Neural progenitor cell (in vitro differentiated cells): ENCODE data around the gene TRIM10. TPM values are rescaled to one million over a fixed set of nuclear protein-coding genes. Genes with fewer than 3 reads are reported as not detected.

Experiments
- DNase-seq: peaks from one replicate; pipeline ENCODE4 v3.0.0-alpha.2; 2016; ENCODE audit warnings: low spot score
- H2AFZ ChIP-seq: fragments of 200-600 bp; sonication (generic); replicated peaks from 2 replicates; pipeline ENCODE4 v1.6.1; 2016; ENCODE audit warnings: antibody characterized with exemption
- H3F3A ChIP-seq: fragments of 200-600 bp; sonication (generic); 2 replicates; pipeline ENCODE4 v1.6.1; 2016; ENCODE audit warnings: antibody characterized with exemption, low read depth
- H3K27ac ChIP-seq: fragments of 200-600 bp; sonication (generic); 2 replicates; pipeline ENCODE4 v1.5.1; 2016; ENCODE audit warnings: mild to moderate bottlenecking
- H3K27me3 ChIP-seq: fragments of 200-600 bp; sonication (generic); 2 replicates; pipeline ENCODE4 v1.6.1; 2016; ENCODE audit warnings: mild to moderate bottlenecking, moderate library complexity
- H3K36me3 ChIP-seq: fragments of 200-600 bp; sonication (generic); 2 replicates; pipeline ENCODE4 v1.5.1; 2016
- H3K4me1 ChIP-seq: fragments of 200-600 bp; sonication (generic); 2 replicates; pipeline ENCODE4 v1.6.1; 2016; ENCODE audit warnings: mixed run types
- H3K4me2 ChIP-seq: fragments of 200-600 bp; sonication (generic); 2 replicates; pipeline ENCODE4 v1.6.1; 2016
- H3K4me3 ChIP-seq: fragments of 200-600 bp; sonication (generic); 2 replicates; pipeline ENCODE4 v1.5.1; 2016
- H3K79me2 ChIP-seq: fragments of 200-600 bp; sonication (generic); 2 replicates; pipeline ENCODE4 v1.6.1; 2016; ENCODE audit warnings: low read depth
- H3K9ac ChIP-seq: fragments of 200-600 bp; sonication (generic); 2 replicates; pipeline ENCODE4 v1.6.1; 2016
- H3K9me3 ChIP-seq: fragments of 200-600 bp; sonication (generic); 2 replicates; pipeline ENCODE4 v1.5.1; 2016; ENCODE audit warnings: low read depth
- H4K20me1 ChIP-seq: fragments of 200-600 bp; sonication (generic); 2 replicates; pipeline ENCODE4 v1.6.1; 2016; ENCODE audit warnings: low read depth
- H3K27ac Mint-ChIP-seq: 3 replicates; pipeline ENCODE4 v1.8.0; 2021; ENCODE audit warnings: mixed read lengths
- H3K27me3 Mint-ChIP-seq: 2 replicates; pipeline ENCODE4 v1.8.0; 2022; ENCODE audit warnings: low read depth, mild to moderate bottlenecking, inconsistent platforms, moderate library complexity, mixed read lengths; ENCODE audit not compliant: insufficient read depth
- H3K36me3 Mint-ChIP-seq: 3 replicates; pipeline ENCODE4 v1.8.0; 2021; ENCODE audit warnings: mixed read lengths
- H3K4me1 Mint-ChIP-seq: 3 replicates; pipeline ENCODE4 v1.8.0; 2021; ENCODE audit warnings: mixed read lengths
- H3K4me3 Mint-ChIP-seq: 3 replicates; pipeline ENCODE4 v1.8.0; 2021; ENCODE audit warnings: mild to moderate bottlenecking, moderate library complexity, mixed read lengths
- H3K9me3 Mint-ChIP-seq: 3 replicates; pipeline ENCODE4 v1.8.0; 2020; ENCODE audit warnings: mixed read lengths
- EZH2 ChIP-seq: fragments of 200-600 bp; sonication (generic); IDR thresholded peaks from 2 replicates; pipeline ENCODE4 v1.6.1; 2017; ENCODE audit warnings: antibody characterized with exemption, mild to moderate bottlenecking, moderate library complexity
- EZH2phosphoT487 ChIP-seq: fragments of 200-600 bp; sonication (generic); IDR thresholded peaks from 2 replicates; pipeline ENCODE4 v1.6.1; 2017; ENCODE audit warnings: antibody characterized with exemption
- total RNA-seq: library from RNA; depleted of rRNA; stranded (reverse); fragments of >200 nt; gene quantifications from 2 replicates; pipeline ENCODE4 v1.2.3, GENCODE V29; 2015; ENCODE audit warnings: low replicate concordance
- TF ChIP-seq, protein P1 (sequence below): fragments of 200-600 bp; sonication (generic); IDR thresholded peaks from 2 replicates; pipeline ENCODE4 v1.5.1; 2017; ENCODE audit warnings: antibody characterized with exemption, mild to moderate bottlenecking

TRIM10 gene
- total RNA-seq, 1 donor from 2014 or later: not detected

DNA sequence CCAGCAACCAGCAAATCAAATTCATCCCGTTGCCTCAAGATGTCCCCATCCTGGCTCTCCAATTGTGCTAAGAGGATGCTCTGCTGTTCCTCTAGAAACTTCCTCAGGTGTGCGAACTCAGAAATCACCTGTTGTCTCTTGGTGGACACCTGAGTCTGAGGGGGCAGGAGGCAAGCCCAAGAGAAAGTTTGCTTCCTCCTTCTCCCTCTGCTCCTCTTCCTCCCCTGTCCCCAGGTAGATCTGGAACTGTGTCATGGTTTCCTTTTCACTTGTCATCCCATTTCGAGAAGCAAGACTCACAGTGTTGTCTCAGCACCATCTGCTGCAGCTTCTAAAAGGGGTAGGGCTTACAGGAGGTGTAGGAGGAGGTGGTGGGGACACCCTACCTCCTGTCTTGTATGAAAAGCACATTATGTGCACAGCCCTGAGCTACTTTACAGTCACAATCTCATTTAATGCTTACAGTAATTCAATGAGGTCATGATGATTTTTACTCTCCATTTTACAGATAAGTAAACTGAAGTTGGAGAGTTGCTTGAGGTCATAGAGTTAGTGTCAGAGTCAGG lies 2.5 kb downstream of the TRIM10 start:
- H3K27me3 Mint-ChIP-seq: peaks cover 6% of the 10 kb centered on the region

DNA sequence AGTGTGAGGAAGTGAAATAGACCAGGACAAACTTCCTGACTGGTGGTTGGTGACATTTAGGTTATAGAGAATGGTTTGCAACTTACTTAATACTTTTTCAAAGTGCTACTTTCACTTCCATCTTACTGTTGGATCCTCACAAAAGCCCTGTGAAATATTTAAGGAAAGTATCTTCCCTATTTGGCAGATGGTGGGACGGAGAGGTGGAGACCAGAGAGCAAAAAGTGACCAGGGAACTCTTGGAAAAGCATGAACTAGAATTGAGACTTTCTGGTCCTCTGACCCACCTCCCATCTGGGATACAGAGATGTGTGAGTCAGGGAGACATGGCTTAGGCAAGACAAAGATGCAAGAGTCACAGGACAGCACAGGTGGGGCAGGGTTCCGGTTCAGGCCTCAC lies 3.0 kb downstream of the TRIM10 start:
- no peak for DNase-seq
- H3K27me3 Mint-ChIP-seq: peaks cover 6% of the 10 kb centered on the region
- H3F3A ChIP-seq: no peaks in the 10 kb centered on the region
- peaks cover 31% of the 10 kb centered on the region for H3K27me3 ChIP-seq
- H3K4me2 ChIP-seq: no peak overlapping the region
- no peak for TF ChIP-seq EZH2phosphoT487
- TF ChIP-seq EZH2: no peak
- H3K27ac ChIP-seq: no peak overlapping the region
- no peaks in the 10 kb centered on the region for H4K20me1 ChIP-seq
- H3K79me2 ChIP-seq: no peaks in the 10 kb centered on the region
- no peak overlapping the region for H3K9ac ChIP-seq
- no peaks in the 10 kb centered on the region for H3K4me1 ChIP-seq
- no peaks in the 10 kb centered on the region for H3K36me3 Mint-ChIP-seq
- H3K4me3 Mint-ChIP-seq: no peak overlapping the region
- H3K9me3 Mint-ChIP-seq: no peaks in the 10 kb centered on the region
- H3K27ac Mint-ChIP-seq: no peak overlapping the region
- H3K4me1 Mint-ChIP-seq: no peaks in the 10 kb centered on the region
- no peaks in the 10 kb centered on the region for H3K9me3 ChIP-seq
- no peaks in the 10 kb centered on the region for H3K36me3 ChIP-seq
- H2AFZ ChIP-seq: no peak overlapping the region
- H3K4me3 ChIP-seq: no peak overlapping the region

More for the DNA sequence above, 2.5 kb downstream of the TRIM10 start:
- H3K4me1 Mint-ChIP-seq: no peaks in the 10 kb centered on the region
- no peaks in the 10 kb centered on the region for H3K36me3 Mint-ChIP-seq
- no peaks in the 10 kb centered on the region for H3K9me3 ChIP-seq
- TF ChIP-seq, protein P1, sequence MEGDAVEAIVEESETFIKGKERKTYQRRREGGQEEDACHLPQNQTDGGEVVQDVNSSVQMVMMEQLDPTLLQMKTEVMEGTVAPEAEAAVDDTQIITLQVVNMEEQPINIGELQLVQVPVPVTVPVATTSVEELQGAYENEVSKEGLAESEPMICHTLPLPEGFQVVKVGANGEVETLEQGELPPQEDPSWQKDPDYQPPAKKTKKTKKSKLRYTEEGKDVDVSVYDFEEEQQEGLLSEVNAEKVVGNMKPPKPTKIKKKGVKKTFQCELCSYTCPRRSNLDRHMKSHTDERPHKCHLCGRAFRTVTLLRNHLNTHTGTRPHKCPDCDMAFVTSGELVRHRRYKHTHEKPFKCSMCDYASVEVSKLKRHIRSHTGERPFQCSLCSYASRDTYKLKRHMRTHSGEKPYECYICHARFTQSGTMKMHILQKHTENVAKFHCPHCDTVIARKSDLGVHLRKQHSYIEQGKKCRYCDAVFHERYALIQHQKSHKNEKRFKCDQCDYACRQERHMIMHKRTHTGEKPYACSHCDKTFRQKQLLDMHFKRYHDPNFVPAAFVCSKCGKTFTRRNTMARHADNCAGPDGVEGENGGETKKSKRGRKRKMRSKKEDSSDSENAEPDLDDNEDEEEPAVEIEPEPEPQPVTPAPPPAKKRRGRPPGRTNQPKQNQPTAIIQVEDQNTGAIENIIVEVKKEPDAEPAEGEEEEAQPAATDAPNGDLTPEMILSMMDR: no peak
- no peak for TF ChIP-seq EZH2phosphoT487
- no peak for TF ChIP-seq EZH2
- H3K27ac Mint-ChIP-seq: no peak overlapping the region
- no peaks in the 10 kb centered on the region for H3K79me2 ChIP-seq
- no peak overlapping the region for H3K4me3 Mint-ChIP-seq
- H3F3A ChIP-seq: no peaks in the 10 kb centered on the region
- no peak overlapping the region for H3K4me2 ChIP-seq
- no peaks in the 10 kb centered on the region for H3K4me1 ChIP-seq
- DNase-seq: no peak
- H3K27me3 ChIP-seq: peaks cover 31% of the 10 kb centered on the region
- H3K9me3 Mint-ChIP-seq: no peaks in the 10 kb centered on the region
- H3K27ac ChIP-seq: no peak overlapping the region
- no peaks in the 10 kb centered on the region for H4K20me1 ChIP-seq
- H3K9ac ChIP-seq: no peak overlapping the region
- H2AFZ ChIP-seq: no peak overlapping the region
- no peak overlapping the region for H3K4me3 ChIP-seq
- H3K36me3 ChIP-seq: no peaks in the 10 kb centered on the region

DNA sequence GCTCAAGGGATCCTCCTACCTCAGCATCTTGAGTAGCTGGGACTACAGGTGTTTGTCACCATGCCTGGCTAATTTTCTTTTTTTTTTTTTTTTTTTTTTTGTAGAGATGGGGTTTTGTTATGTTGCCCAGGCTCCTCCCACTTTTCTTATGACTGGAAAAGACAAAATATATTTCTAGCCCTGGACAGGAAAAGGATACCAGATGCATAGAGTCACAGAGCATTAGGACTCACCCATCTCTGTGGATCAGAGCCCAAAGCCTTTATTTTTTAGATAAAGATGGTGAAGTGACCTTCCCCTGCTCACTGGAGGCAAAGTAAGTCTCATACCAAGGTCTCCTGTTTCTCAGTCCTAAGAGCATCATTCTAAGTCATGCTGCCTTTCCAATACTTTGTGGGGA lies 3.4 kb downstream of the TRIM10 start:
- Histone ChIP-seq H3K4me2 (no peak overlapping the region), H3K79me2 (no peaks in the 10 kb centered on the region), H3K9ac (no peak overlapping the region), H3K9me3 (no peaks in the 10 kb centered on the region), H4K20me1 (no peaks in the 10 kb centered on the region), H2AFZ (no peak overlapping the region), H3F3A (no peaks in the 10 kb centered on the region), H3K36me3 (no peaks in the 10 kb centered on the region), H3K27ac (no peak overlapping the region), H3K27me3 (peaks cover 31% of the 10 kb centered on the region), H3K4me1 (no peaks in the 10 kb centered on the region), H3K4me3 (no peak overlapping the region)
- no peak for TF ChIP-seq EZH2
- TF ChIP-seq EZH2phosphoT487: no peak
- TF ChIP-seq, protein P1: no peak
- no peaks in the 10 kb centered on the region for H3K9me3 Mint-ChIP-seq
- peaks cover 6% of the 10 kb centered on the region for H3K27me3 Mint-ChIP-seq
- no peaks in the 10 kb centered on the region for H3K36me3 Mint-ChIP-seq
- no peak overlapping the region for H3K27ac Mint-ChIP-seq
- no peaks in the 10 kb centered on the region for H3K4me1 Mint-ChIP-seq
- H3K4me3 Mint-ChIP-seq: no peak overlapping the region
- no peak for DNase-seq

GRCh38 chr6:30156774-30157173 lies 4.2 kb downstream of the TRIM10 start:
- Mint-ChIP-seq H3K4me1 (no peaks in the 10 kb centered on the region), H3K36me3 (no peaks in the 10 kb centered on the region), H3K9me3 (no peaks in the 10 kb centered on the region), H3K27ac (no peak overlapping the region), H3K27me3 (peaks cover 6% of the 10 kb centered on the region), H3K4me3 (no peak overlapping the region)
- Histone ChIP-seq H3K27ac (no peak overlapping the region), H3K4me1 (no peaks in the 10 kb centered on the region), H3K27me3 (peaks cover 31% of the 10 kb centered on the region), H3K9me3 (no peaks in the 10 kb centered on the region), H3K79me2 (no peaks in the 10 kb centered on the region), H3K4me2 (no peak overlapping the region), H3K4me3 (no peak overlapping the region), H4K20me1 (no peaks in the 10 kb centered on the region), H3K36me3 (no peaks in the 10 kb centered on the region), H2AFZ (no peak overlapping the region), H3K9ac (no peak overlapping the region), H3F3A (no peaks in the 10 kb centered on the region)
- DNase-seq: no peak
- TF ChIP-seq EZH2 (no peak), EZH2phosphoT487 (no peak)
- TF ChIP-seq, protein P1: no peak
